DOHH2 (cell line): Measurements from ENCODE around the gene RBM5.

Experiments used
- CTCF ChIP-seq: fragments of 200-600 bp; sonication (generic); IDR thresholded peaks from one replicate; pipeline ENCODE4 v1.5.1; 2014; ENCODE audit warnings: antibody characterized with exemption, mild to moderate bottlenecking, low read depth, low read length; ENCODE audit not compliant: poor library complexity, severe bottlenecking
- EZH2phosphoT487 ChIP-seq: fragments of 200-600 bp; sonication (generic); IDR thresholded peaks from 2 replicates; pipeline ENCODE4 v1.6.1; 2017; ENCODE audit warnings: borderline replicate concordance, mild to moderate bottlenecking, antibody characterized with exemption, low read length, moderate library complexity, mixed read lengths

DNA sequence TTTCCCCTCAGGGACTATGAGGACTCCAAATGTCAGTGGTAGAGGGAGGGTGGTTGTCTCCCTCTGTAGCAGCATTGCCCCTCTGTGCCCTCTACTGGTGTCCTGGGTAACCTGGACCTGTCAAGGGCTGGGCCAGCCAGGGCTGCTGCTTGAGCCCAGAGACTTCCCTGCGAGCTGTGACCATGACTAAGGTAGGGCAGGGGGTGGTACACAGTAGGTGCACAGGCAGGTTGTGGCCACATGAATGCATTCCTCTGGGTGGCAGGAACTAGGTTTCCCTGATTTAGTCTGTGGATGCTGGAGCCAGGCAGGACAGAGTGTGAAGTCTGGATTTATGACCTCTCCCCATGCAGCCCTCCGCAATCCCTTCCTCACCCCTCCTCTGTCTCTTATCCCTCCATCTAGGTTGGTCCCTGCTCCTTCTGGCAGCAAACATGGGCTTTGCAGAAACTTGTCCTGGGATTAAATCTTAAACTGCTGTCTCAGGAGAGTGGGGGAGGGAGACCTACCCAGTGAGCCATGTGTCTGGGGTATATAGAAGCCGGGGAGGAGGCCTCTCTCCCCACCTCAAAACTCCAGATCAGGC, 57.7 kb downstream of the RBM5 start:
- TF ChIP-seq CTCF: no peak
- TF ChIP-seq EZH2phosphoT487: no peak
